SK-N-SH (cell line): ENCODE results near the gene GPR89B. TPM values are rescaled to one million over a fixed set of nuclear protein-coding genes. Genes with fewer than 3 reads are reported as not detected.
A peak's percentile ranks its signal among the peaks of the same experiment; 100 is the strongest.
"Not testable (repeated sequence)": the region's sequence is repeated elsewhere in the genome, so short reads cannot be mapped to it uniquely, and the experiment has no call there.

Experiments used
- CTCF ChIA-PET: fragments of 300-600, 350-600 bp; formaldehyde crosslinking; extraction: SDS; loops from one replicate; lab custom pipeline; 2021; lab: Yijun Ruan, JAX
- POLR2A ChIA-PET: fragments of 350-600 bp; sonication (Branson Sonifier 250); formaldehyde crosslinking; extraction: SDS; loops from one replicate; lab custom pipeline; 2020; ENCODE audit warnings: antibody characterized with exemption, inconsistent platforms; lab: Yijun Ruan, JAX
- DNase-seq: peaks from one replicate; pipeline ENCODE4 v3.0.0; 2012
- H2AFZ ChIP-seq: fragments of 200-600 bp; sonication (generic); 2 replicates; pipeline ENCODE4 v1.8.1; 2016; ENCODE audit warnings: antibody characterized with exemption, mild to moderate bottlenecking, low read depth
- H3F3A ChIP-seq: fragments of 200-600 bp; sonication (generic); replicated peaks from 2 replicates; pipeline ENCODE3; 2016; ENCODE audit warnings: antibody characterized with exemption, mild to moderate bottlenecking; ENCODE audit not compliant: insufficient read depth
- H3K27ac ChIP-seq, 2 experiments: fragments of 200-500 bp in 1 of 2; fragments of 200-600 bp in 1 of 2; sonication (Bioruptor generic) in 1 of 2; sonication (generic), shearing (Covaris generic) in 1 of 2; 2 replicates each; pipeline versions ENCODE4 v1.5.1 to v1.6.1; 2014 to 2016; ENCODE audit warnings: low read depth in 2 of 2, inconsistent platforms in 1 of 2, low read length in 1 of 2, mild to moderate bottlenecking in 1 of 2, mixed read lengths in 1 of 2
- H3K27me3 ChIP-seq: fragments of 200-600 bp; sonication (generic), shearing (Covaris generic); 2 replicates; pipeline ENCODE4 v1.6.1; 2016; ENCODE audit warnings: mixed run types; ENCODE audit not compliant: insufficient read depth
- H3K36me3 ChIP-seq, 2 experiments: fragments of 200-500 bp in 1 of 2; fragments of 200-600 bp in 1 of 2; sonication (Bioruptor generic) in 1 of 2; sonication (generic) in 1 of 2; replicated peaks in 1 of 2; 2 replicates each; pipeline versions ENCODE3 to v1.5.1; 2014 to 2016; ENCODE audit warnings: low read length in 1 of 2, mild to moderate bottlenecking in 1 of 2; ENCODE audit not compliant: insufficient read depth in 2 of 2, control insufficient read depth in 1 of 2
- H3K4me1 ChIP-seq, 2 experiments: fragments of 200-500 bp in 1 of 2; fragments of 200-600 bp in 1 of 2; sonication (Bioruptor generic) in 1 of 2; sonication (generic), shearing (Covaris generic) in 1 of 2; 2 replicates each; pipeline versions ENCODE4 v1.5.1 to v1.6.1; 2014 to 2016; ENCODE audit warnings: low read depth in 1 of 2, low read length in 1 of 2, mixed run types in 1 of 2; ENCODE audit not compliant: insufficient read depth in 2 of 2, control insufficient read depth in 1 of 2
- H3K4me2 ChIP-seq: fragments of 200-600 bp; sonication (generic), shearing (Covaris generic); 2 replicates; pipeline ENCODE4 v1.6.1; 2017; ENCODE audit warnings: mixed run types
- H3K4me3 ChIP-seq, 2 experiments: fragments of 200-500 bp in 1 of 2; fragments of 200-600 bp in 1 of 2; sonication (Bioruptor generic) in 1 of 2; sonication (generic), shearing (Covaris generic) in 1 of 2; 2 replicates each; pipeline versions ENCODE4 v1.5.1 to v1.8.1; 2014 to 2016; ENCODE audit warnings: low read depth in 2 of 2, inconsistent platforms in 1 of 2, low read length in 1 of 2, mild to moderate bottlenecking in 1 of 2, mixed read lengths in 1 of 2, moderate library complexity in 1 of 2
- H3K79me2 ChIP-seq: fragments of 200-600 bp; sonication (generic); 2 replicates; pipeline ENCODE4 v1.8.1; 2017; ENCODE audit warnings: mild to moderate bottlenecking; ENCODE audit not compliant: insufficient read depth
- H3K9ac ChIP-seq: fragments of 200-600 bp; sonication (generic); 2 replicates; pipeline ENCODE4 v1.6.1; 2017; ENCODE audit warnings: mixed run types
- H3K9me2 ChIP-seq: fragments of 200-600 bp; sonication (generic); 2 replicates; pipeline ENCODE4 v1.6.1; 2017; ENCODE audit warnings: mixed run types
- H3K9me3 ChIP-seq: fragments of 200-600 bp; sonication (generic); 2 replicates; pipeline ENCODE4 v1.6.1; 2017; ENCODE audit warnings: mixed run types, mild to moderate bottlenecking, moderate library complexity
- H4K20me1 ChIP-seq: fragments of 200-600 bp; sonication (generic); 2 replicates; pipeline ENCODE4 v1.6.1; 2017; ENCODE audit warnings: mild to moderate bottlenecking, mixed run types; ENCODE audit not compliant: insufficient read depth
- JUND ChIP-seq: IDR thresholded peaks from 2 replicates; pipeline ENCODE4 v1.4.0; 2012
- POLR2AphosphoS5 ChIP-seq: IDR thresholded peaks from 2 replicates; pipeline ENCODE4 v1.6.1; 2012; ENCODE audit warnings: low read depth, low read length
- SIN3A ChIP-seq: IDR thresholded peaks from 2 replicates; pipeline ENCODE4 v1.6.1; 2012; ENCODE audit warnings: low read depth, mild to moderate bottlenecking, low read length, moderate library complexity, borderline replicate concordance
- TAF1 ChIP-seq: IDR thresholded peaks from 2 replicates; pipeline ENCODE4 v1.6.1; 2012; ENCODE audit warnings: low read depth, mild to moderate bottlenecking, low read length, moderate library complexity, borderline replicate concordance
- WGBS: methylation state at CpG from one replicate; pipeline ENCODE4 v1.1.6; 2017; ENCODE audit warnings: low lambda C conversion rate; 5-methylcytosine and 5-hydroxymethylcytosine counted together
- polyA plus RNA-seq, 3 experiments: library from polyadenylated mRNA; depleted of rRNA; stranded (reverse); fragments of >200 nt; gene quantifications; 2 replicates each; pipeline ENCODE4 v1.2.3, GENCODE V29; 2012
- TF ChIP-seq, protein P1 (sequence below): IDR thresholded peaks from 2 replicates; pipeline ENCODE4; 2012
- TF ChIP-seq, protein P2 (sequence below): IDR thresholded peaks from 2 replicates; pipeline ENCODE4 v1.4.0; 2012; ENCODE audit warnings: low read depth
- TF ChIP-seq, protein P3 (sequence below): IDR thresholded peaks from 2 replicates; pipeline ENCODE4 v1.6.1; 2012; ENCODE audit warnings: mild to moderate bottlenecking, low read depth, low read length, moderate library complexity

GPR89B gene
- polyA plus RNA-seq, 1 of the 3 experiments (the other 2 are of a cell fraction) = 6.4 TPM

DNA sequence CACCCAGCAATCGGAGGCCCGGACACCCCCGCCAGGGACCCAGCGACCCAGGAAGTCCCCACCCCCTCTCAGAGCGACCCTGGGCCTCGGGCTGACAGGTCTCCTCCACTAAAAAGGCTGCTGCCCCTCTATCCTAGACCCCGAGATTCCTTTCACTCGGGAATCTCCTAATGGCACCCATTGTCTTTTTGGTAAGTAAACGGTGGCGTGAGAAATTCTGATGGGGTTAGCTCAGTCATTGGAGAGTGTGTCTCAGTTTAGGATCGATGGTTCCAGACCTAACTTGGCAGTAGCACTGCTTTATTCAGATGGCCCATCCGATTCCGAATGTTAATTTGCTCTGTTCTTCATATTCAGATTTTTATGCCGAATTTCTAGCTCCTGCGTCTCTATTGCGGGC lies 104.9 kb downstream of the GPR89B start:
- H3K4me2 ChIP-seq, DNase-seq, H2AFZ ChIP-seq, H4K20me1 ChIP-seq, H3K27me3 ChIP-seq, CTCF ChIA-PET, H3F3A ChIP-seq, POLR2A ChIA-PET, H3K4me1 ChIP-seq, H3K9me3 ChIP-seq, H3K9me2 ChIP-seq, H3K27ac ChIP-seq, H3K9ac ChIP-seq, H3K36me3 ChIP-seq, H3K4me3 ChIP-seq, H3K79me2 ChIP-seq: not testable (repeated sequence)
- WGBS = 58% methylated on average over 6 of the region's 16 CpGs

DNA sequence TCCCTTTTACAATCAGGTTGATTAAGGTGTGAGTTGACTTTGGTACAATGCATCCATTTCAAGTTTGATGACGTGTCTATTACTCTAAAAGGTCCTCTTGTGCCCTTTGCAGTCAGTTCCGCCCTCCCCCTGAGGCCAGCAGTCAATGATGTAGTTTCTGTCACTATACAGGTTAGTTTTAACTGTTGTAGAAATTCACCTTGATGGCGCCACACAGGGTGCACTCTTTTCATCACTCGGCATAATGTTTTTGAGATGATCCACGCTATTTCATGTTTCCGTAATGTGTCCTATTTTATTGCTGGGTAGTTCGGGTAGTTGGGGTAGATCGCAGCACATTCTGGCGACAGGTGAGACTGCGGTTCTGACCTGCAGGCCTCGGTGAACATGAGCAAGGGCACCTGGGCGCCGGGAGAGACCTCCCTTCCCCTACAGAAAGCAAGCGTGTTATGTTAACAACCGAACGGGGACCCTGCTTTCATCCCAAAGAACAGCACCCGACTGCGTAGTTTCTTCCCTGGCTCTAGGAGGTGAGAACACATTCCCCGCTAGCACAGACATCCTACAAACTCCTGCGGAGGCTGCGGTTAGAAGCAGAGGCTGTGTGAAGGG lies 109.7 kb downstream of the GPR89B start:
- H3F3A ChIP-seq, CTCF ChIA-PET, DNase-seq, POLR2A ChIA-PET, H3K9me2 ChIP-seq, H3K79me2 ChIP-seq, H4K20me1 ChIP-seq, H3K27me3 ChIP-seq, H3K4me1 ChIP-seq, H3K36me3 ChIP-seq, H3K9me3 ChIP-seq, H3K27ac ChIP-seq, H3K9ac ChIP-seq: not testable (repeated sequence)
- H3K4me3 ChIP-seq = peak overlapping the region; percentile 42 to 72
- H2AFZ ChIP-seq = peak overlapping the region; percentile 70; the same call in 1 of the 2 replicates
- H3K4me2 ChIP-seq = peak overlapping the region; percentile 79
- whole genome bisulfite sequencing = 7% methylated on average over 6 of the region's 21 CpGs

DNA sequence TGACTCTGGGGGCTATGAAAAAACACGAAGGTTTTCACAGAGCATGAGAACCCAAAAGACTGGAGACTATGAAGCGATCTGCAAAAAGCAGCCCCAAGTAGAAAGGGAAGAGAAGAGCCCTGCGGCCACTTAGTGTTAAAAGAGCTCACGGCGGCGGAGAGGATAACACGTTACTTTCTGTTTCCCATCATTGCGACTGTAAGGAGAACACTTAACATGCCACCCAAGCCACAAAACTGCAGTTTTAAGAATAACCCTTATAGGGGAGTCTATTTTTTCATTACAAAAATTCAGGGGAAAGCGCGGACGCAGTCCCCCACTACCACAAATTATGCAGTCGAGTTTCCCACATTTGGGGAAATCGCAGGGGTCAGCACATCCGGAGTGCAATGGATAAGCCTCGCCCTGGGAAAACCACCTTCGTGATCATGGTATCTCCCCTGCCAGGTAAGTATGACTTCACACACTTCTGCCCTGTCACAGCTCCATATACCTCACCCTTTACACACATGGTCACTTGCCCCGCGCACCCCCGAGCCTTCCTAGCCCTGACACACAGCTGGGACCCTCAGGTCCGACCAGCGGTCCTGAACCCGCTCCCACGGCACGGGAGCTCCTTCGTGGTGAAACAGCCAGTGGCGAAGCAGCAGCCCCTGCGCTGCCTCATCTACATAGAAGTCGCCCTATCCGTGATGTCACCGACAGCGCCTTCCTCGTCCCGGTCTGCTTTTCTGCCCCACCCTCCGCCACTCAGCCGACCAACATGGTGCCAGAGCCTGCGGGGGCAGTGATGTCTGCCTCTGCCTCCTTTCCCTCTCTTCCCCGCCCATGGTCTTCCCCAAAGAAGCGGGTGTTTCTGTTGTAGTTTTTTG lies 110.5 kb downstream of the GPR89B start:
- H3F3A ChIP-seq = not testable (repeated sequence)
- TF ChIP-seq, protein P1, sequence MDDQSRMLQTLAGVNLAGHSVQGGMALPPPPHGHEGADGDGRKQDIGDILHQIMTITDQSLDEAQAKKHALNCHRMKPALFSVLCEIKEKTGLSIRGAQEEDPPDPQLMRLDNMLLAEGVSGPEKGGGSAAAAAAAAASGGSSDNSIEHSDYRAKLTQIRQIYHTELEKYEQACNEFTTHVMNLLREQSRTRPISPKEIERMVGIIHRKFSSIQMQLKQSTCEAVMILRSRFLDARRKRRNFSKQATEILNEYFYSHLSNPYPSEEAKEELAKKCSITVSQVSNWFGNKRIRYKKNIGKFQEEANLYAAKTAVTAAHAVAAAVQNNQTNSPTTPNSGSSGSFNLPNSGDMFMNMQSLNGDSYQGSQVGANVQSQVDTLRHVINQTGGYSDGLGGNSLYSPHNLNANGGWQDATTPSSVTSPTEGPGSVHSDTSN = peak; percentile 20; the same call in 1 of the 2 replicates
- TF ChIP-seq JUND (peak; percentile 47; the same call in 1 of the 2 replicates), SIN3A (peak; percentile 97; the same call in 1 of the 2 replicates), TAF1 (peak; percentile 33; the same call in 1 of the 2 replicates), POLR2AphosphoS5 (peak; percentile 98)
- TF ChIP-seq, protein P2, sequence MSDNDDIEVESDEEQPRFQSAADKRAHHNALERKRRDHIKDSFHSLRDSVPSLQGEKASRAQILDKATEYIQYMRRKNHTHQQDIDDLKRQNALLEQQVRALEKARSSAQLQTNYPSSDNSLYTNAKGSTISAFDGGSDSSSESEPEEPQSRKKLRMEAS = 0 out of 2 replicates have a peak, but pooled peaks have one; percentile 21
- TF ChIP-seq, protein P3, sequence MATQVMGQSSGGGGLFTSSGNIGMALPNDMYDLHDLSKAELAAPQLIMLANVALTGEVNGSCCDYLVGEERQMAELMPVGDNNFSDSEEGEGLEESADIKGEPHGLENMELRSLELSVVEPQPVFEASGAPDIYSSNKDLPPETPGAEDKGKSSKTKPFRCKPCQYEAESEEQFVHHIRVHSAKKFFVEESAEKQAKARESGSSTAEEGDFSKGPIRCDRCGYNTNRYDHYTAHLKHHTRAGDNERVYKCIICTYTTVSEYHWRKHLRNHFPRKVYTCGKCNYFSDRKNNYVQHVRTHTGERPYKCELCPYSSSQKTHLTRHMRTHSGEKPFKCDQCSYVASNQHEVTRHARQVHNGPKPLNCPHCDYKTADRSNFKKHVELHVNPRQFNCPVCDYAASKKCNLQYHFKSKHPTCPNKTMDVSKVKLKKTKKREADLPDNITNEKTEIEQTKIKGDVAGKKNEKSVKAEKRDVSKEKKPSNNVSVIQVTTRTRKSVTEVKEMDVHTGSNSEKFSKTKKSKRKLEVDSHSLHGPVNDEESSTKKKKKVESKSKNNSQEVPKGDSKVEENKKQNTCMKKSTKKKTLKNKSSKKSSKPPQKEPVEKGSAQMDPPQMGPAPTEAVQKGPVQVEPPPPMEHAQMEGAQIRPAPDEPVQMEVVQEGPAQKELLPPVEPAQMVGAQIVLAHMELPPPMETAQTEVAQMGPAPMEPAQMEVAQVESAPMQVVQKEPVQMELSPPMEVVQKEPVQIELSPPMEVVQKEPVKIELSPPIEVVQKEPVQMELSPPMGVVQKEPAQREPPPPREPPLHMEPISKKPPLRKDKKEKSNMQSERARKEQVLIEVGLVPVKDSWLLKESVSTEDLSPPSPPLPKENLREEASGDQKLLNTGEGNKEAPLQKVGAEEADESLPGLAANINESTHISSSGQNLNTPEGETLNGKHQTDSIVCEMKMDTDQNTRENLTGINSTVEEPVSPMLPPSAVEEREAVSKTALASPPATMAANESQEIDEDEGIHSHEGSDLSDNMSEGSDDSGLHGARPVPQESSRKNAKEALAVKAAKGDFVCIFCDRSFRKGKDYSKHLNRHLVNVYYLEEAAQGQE = peak; percentile 12; the same call in 1 of the 2 replicates
- TF ChIP-seq, all 33 proteins: peak for 7; not testable (repeated sequence) for 26
- H3K9me3 ChIP-seq, H3K27me3 ChIP-seq, H3K4me1 ChIP-seq, H3K9me2 ChIP-seq, H3K27ac ChIP-seq, H3K79me2 ChIP-seq, CTCF ChIA-PET, H3K9ac ChIP-seq, H4K20me1 ChIP-seq, POLR2A ChIA-PET, H3K36me3 ChIP-seq: not testable (repeated sequence)
- peak overlapping the region; percentile 42 to 72 for H3K4me3 ChIP-seq
- peak; percentile 35 for DNase-seq
- 1% methylated on average over 18 of the region's 38 CpGs for WGBS
- peak overlapping the region; percentile 70; the same call in 1 of the 2 replicates for H2AFZ ChIP-seq
- H3K4me2 ChIP-seq = peak overlapping the region; percentile 79
